NCI-H2227 (cell line): ENCODE results near the gene MTHFR.
"Not testable (repeated sequence)": the region's sequence is repeated elsewhere in the genome, so short reads cannot be mapped to it uniquely, and the experiment has no call there.

ENCODE experiments used
- DNase-seq: peaks from one replicate; lab custom pipeline; 2025; ENCODE audit not compliant: unreplicated experiment; lab: John Stamatoyannopoulos, UW

MTHFR gene

DNA sequence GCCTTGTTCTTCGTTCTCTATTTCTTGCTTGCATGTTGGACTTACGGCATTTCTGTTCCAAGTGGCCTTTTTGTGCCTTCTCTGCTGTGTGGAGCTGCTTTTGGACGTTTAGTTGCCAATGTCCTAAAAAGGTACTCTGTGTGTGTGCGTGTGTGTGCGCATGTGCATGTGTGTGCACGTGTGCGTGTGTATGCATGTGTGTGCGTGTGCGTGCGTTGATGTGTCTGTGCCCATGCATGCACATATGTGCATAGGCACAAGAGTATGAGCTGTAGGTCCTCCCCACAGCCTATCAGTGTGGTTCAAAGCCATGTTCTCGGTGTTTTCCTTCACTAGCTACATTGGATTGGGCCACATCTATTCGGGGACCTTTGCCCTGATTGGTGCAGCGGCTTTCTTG lies 28.1 kb upstream of the MTHFR start:
- DNase-seq = no peak

DNA sequence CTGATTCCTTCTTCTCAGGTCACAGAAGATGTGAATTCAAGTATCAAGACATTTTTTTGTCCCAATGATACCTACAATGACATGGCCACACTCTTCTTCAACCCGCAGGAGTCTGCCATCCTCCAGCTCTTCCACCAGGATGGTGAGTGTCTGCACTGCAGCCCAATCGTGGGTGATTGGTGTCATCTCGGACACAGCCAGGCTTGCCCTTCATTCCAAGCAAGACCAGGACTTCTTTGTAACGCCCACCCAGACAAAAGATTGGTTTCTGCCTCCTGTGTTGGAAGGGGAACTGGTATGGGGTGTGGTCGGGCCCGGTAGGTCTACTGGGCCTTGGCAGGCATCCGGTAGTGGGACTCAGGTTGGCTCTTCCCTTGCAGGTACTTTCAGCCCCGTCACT lies 27.7 kb upstream of the MTHFR start:
- no peak for DNase-seq

DNA sequence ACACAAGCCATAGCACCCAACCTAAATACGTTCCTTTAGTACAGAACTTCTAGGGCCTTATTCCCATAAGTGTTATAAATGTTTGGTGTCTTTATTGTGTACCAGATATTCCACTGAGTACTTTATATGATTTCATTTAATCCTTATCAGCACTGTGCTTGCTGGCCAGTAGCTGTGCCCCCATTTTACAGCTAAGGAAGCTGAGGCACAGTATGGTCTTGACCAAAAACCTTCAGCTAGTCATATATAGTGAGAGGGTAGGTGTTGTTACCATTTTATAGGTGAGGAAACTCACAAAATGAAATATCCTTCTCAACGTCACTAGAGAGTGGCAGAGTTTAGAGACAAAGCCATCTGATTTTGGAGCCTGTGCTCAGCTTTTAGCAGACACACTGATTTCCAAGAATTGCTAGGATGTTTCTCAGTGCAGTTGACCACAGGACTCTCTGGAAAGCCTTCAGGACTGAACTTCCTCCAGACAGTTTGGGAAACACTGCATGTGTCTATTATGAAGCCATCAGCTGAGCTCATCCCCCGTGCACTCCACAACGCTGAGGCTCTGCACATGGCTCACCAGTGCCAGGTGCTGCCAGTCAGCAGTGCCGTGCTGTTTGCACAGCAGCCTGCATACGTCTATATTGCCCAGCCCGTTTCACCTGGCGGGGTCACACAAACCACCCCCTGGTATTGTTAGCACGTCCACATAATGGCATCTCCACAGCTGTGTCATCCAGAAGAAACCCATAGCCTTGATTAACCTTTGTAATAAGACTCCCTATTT lies 26.4 kb upstream of the MTHFR start:
- DNase-seq = no peak

DNA sequence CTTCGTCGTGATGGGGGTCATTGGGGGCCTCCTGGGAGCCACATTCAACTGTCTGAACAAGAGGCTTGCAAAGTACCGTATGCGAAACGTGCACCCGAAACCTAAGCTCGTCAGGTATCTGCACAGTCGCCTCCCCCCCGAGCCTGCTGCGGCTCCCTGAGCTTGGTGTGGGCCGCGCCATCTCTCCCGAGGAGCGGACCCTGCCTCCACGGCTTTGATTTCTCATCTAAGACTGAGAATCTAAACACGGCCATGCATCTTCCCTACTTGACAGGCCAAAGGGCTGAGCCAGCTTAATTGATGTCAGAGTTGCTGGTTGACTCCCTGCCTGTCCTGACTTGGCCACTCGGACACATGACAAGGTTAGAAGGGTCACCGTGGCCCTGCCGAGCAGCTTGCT lies 22.7 kb upstream of the MTHFR start:
- DNase-seq = no peak

DNA sequence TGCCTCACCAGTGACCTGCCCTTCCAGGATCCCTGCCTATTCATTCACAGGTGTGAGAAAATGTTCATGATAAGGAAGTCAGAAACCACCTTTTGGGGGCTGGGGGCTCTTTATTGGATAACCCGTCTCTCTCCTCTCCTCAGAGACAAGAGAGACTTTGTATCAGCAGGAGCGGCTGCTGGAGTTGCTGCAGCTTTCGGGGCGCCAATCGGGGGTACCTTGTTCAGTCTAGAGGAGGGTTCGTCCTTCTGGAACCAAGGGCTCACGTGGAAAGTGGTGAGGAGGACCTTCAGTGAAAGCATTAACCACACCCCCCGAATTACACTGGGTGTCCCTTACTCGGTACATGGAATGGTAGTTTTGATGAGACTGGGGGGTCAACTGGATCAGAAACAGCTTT lies 21.2 kb upstream of the MTHFR start:
- DNase-seq = no peak

DNA sequence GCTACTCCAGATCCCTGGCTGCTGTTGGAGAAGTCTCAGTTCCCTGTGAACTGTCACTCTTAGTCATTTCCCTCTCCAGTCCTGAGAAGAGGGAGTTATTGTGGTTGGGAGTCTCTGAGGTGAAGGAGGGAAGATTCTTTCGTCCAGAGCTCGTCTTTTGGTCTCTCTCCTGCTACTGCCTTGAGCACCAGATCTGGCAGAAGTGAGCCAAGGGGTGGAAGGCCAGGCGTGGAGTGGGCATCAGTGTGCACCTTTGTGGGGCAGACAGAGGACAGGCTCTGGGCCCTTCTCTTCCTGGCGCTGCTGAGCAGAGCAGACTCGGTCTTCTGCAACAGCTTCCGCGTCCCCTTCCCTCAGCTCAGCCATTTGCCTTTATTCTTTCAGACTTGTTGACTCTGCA lies 19.4 kb upstream of the MTHFR start:
- DNase-seq = no peak

DNA sequence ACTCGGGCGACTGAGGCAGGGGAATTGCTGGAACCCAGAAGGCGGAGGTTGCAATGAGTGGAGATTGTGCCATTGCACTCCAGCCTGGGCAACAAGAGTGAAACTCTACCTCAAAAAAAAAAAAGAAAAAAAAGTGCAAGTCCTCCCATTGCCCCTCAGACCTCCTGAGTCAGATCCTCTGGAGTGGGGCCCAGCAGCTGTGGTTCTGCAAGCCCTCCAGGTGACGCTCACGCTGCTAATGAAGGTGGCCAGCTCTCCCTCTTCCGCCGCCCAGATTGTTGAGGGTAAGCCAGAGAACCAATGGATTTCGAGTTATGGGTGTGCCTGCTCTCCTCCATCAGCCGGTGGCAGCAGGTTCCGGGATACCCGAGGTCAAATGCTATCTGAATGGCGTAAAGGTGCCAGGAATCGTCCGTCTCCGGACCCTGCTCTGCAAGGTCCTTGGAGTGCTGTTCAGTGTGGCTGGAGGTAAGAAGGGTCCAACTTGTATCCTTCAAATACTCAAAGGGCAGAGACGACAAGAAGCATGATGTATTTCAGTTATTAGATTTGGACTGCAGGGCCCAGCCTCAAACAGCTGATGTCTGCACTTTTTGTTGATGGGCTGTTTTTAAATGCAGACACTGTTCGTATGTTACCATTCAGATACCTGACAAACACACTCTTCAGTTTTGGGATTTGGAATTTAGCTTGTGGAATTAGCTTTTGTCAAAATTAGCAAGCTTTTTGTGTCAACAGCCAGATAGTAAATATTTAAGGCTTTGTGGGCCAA lies 17.8 kb upstream of the MTHFR start:
- DNase-seq = no peak

DNA sequence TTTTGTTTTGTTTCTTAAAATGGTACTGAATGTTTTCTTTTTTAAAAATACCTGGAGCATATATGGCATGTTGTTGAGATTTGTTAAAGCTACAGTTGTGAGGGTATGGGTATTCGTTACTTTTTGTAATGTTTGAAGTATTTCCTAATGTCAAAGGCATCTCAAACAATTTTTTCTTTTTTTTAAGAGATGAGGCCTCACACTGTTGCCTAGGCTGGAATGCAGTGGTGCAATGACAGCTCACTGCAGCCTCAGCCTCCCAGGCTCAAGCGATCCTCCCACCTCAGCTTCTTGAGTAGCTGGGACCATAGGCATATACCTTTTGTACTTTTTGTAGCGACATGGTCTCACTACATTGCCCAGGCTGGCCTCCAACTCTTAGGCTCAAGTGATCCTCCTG lies 16.3 kb upstream of the MTHFR start:
- DNase-seq = no peak

DNA sequence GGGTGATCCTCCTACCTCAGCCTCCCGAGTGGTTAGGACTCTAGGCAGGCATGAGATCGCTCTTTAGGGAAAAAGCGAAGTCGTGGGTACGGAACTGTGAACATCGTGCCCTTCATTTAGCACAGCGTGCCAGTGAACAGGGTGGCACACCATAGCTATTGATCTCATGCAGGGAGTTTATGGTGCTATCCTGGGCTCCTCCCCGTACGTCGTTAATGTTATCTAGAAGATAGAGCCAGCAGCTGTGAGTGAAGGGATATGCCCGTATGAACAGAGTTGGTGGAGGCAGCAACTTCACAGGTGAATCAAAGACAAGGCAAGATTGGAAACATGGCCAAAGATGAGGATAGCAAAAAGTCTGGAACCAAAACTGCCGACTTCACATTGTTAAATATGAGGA lies 11.4 kb upstream of the MTHFR start:
- DNase-seq = no peak

DNA sequence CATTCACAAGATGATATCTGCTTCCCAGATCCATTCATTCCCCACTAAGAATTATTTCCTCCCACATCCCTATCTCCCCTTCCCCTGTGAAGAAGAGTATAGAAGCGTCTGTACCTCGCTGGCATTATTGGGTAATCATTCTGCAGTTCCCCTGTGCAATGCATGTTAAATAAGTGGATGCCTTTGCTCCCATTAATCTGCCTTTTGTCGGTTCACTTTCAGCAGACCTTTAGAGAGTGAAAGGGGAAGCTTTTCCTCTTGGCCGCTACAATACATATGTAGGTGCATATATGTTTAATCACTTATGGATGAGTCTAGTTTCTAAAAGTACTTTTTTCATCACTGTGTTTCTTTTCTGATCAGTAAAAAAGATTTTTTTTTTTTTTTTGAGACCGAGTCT lies 7.3 kb upstream of the MTHFR start:
- DNase-seq = no peak

DNA sequence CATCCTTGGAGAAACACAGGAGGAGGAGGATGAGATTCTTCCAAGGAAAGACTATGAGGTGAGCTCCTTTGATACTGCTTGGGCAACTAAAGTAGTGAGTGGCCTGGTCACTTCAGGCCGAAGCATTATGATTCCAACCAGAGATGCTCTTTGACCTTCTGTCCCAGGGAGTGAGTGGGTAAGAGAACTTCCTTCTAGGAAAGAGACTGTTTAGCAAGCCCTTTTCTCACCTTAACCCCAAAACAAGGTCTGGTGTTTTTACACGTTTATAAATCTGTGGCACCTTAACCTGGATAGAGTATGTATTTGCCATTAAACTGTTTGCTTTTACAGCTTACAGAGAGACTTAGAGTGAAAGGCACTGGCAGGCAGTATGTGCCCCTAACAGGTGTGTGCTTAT lies 1.4 kb upstream of the MTHFR start:
- no peak for DNase-seq

DNA sequence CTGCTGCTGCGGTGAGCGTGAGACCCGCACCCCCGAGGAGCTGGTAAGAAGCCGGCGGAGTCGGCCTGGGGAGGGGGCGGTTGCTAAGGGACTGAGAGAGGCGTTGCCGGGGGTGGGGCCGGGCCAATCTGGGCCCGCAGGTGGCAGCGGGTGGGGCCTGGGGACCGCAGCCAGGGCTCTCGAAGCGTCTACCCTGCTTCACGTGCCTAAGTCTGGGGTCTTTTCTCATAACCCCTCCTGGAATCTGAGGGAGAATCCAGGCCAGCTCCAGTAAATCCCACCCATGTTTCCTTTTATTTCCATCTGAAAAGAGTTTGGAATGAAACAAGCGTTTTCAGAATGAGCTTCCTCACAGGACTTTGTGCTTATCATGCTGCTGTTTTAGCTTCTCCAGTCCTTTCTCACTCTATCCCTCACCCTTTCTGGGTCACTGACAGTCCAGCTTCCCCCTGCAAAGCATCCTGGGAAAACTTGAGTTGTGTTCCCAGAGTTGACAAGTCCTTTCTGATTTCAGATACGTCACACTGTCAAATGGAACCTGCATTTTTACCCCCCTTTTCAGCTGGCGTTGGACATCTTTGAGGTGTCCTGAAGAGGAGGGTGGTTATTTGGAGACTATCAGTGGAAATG lies 658 bp upstream of the MTHFR start:
- peak; percentile 31 for DNase-seq

DNA sequence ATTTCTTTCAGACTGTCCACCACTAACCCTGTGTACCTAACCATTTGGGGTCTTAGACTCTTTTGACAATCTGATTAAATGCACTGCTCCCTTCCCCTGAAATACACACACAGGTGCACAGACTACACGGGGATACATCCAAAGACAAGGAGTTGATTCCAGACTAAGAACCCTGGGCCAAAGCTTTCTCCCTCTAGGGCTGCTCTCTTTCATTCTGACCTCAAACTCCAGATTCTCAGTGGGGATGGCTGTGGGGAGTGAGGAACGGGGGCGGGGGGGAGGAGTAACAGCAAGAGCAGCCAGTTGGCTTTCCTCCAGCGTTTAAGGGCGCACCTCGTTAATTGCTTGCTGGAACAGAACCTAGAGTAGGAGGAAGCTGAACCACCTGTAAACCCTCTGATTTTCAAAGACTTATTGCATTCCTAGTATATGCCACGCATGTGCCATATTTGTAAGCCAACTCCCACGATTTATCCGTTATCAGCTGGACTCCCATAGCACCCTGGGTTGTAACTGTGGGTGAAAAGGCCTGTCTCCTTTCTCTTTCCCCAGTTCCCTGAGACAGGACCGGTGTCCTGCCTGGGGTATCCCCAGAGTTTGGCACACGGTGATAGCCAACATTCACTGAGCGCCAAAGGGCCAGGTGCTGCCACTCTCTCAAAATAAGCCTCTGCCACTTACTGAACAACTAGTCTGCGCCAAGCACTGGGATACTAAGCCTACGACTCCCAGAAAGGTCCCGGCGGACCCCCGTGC lies 920 bp downstream of the MTHFR start:
- DNase-seq = peak; percentile 62

DNA sequence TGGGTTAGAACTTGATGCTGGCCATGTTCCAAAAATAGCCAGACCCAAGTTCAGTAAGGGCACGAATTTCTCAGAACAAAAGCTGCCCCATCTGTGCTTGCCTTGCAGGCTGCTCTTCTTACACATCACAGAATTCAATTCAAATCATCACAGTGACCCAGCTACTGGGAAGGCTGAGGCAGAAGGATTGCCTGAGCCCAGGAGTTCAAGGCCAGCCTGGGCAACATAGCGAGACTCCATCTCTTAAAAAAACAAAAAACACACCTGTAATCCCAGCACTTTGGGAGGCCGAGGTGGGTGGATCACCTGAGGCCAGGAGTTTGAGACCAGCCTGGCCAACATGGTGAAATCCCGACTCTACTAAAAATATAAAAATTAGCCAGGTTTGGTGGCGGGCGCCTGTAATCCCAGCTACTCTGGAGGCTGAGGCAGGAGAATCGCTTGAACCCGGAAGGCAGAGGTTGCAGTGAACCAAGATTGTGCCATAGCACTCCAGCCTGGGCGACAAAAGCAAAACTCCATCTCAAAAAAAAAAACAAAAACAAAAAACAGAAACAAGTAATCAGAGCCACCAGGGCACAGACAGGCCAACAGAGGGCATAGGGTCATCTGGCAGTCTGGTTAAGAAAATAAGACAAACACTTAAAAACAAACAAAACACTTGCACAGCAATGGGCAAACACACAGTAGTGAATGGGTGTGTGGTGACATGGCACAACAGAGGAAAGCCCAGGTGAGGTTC lies 1.7 kb downstream of the MTHFR start:
- DNase-seq = not testable (repeated sequence)

DNA sequence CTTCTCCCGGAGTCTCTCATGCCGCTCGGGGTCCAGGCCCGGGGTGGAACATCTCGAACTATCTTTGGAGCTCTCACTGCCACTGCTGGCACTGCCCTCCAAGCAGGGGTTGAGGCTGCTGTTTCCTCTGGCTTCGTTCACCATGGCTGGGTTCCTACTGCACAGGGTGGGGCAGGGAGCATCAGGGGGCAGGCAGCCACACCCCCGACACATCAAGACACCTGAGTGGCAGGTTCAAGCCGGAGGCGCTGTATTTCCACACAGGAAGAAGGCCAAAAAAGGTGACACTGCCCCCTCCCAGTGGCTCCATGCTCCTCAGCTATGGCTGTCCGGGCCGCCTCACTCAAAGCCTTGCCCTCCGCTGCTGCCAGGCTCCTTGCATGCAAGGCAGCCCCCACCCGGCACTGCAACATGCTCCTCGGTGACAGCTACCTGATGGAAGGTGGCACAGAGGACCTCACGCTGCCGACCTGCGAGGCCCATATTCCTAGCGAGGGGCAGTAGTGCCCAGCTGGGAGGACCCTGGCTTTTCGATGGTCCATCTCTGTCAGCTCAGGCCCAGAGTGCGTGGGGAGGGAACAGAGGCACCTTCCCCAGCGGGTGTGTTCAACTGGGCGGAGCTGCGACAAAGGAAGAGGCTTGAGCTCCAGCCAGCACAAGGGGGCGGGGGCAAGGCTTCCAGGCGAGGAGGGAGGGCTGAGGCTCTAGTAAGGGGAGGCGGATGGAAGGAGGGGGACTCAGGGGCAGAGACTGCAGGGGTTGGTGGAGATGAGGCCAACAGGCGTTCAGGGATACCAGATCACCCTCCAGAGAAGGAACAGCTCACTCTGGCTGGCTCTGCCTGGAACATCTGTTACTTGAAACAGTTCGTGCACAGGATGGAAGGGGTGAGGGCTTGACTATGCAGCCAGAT lies 2.5 kb downstream of the MTHFR start:
- DNase-seq = peak; percentile 94

DNA sequence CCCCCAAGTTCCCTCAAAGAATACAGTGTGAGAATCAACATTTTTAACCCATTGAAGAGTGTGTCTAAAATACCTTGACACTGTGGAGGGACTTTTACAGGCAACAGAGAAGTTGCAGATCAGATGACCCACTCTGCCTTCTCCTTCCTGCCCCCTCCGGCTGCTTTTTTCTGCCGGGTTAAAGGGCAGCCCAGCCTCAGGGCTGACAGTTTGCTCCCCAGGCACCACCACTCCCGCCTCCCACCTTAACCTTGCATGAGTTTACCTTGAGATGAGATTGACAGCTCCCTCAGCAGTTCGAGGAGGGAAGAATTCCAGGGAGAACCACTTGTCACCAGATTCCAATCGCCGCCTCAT lies 3.2 kb downstream of the MTHFR start:
- DNase-seq = no peak

DNA sequence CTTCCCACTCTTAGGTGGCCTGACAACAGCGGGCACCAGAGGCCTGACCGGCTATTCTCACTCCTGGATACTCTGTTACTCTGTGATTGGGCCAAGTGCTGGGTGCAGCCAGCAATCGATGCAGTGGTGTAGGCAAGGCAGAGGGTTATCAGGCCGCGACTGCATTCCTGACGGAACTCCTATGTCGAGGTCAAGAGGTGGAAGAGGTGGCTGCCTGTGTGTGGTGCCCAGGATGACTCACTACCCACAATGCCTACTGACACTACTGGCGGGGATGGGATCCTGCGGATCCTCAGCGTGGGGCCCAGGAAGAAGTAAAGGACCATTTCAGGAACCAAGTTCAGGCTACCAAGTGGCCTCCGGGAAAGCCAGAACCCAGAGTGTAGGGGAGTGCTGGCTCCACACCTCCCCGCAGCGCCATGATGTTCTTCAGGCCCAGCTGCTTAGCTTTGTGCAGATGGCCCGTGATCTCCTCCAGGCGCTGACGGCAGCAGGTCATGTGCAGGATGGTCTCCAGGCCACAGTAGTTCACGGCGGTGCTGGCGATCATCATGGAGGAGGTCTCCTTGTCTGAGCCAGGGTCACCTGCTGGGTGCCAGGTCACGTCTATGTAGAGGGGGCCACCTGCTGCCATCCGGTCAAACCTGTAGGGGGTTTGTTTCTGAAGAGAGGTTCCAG lies 4.9 kb downstream of the MTHFR start:
- DNase-seq = no peak

DNA sequence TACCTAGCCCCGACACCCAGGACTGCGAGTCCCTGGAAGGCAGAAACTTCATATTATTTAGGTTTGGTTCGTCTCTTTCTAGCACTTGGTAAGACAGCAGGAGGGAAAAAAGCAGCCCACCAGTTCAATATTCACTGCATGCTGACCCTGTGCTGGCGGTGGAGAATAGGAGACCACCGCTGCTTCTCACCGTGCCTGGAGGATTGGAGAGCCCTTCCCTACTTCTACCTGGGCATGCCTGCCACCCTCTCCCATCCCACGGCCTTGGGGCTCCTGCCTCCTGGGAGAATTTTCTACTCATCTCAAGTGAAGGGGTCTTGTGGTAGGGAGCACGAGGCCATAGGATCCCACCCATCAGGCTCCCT lies 5.4 kb downstream of the MTHFR start:
- DNase-seq = no peak

DNA sequence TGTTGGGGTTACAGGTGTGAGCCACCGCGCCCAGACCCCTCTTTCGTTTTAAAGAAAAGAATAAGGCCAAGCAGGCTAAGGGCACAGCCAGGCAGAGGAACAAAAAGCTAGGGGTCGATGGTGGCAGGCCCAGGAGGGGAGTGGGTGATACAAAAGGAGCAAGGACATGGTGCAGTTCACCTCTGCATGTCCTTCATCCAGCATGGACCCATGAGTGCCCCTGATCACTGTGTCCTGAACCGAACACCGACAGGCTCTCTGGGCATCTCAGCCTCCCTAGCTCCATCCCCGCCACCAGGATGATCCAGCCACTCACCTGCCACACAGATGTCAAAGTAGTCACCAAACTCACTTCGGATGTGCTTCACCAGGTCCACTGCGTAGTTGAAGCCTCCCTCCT lies 5.9 kb downstream of the MTHFR start:
- DNase-seq = no peak
